AG09319 (cell line): ENCODE results near the gene B4GALNT4.

Experiments
- DNase-seq: peaks from one replicate; pipeline ENCODE4 v3.0.0-alpha.2; 2010; ENCODE audit warnings: low read depth; ENCODE audit errors: extremely low read depth
- CTCF ChIP-seq: IDR thresholded peaks from 2 replicates; pipeline ENCODE4 v1.5.1; 2011; ENCODE audit warnings: low read depth, mild to moderate bottlenecking, inconsistent platforms, low read length, moderate library complexity

Gene B4GALNT4

GRCh38 chr11:390175-390574, 20.9 kb downstream of the B4GALNT4 start:
- TF ChIP-seq CTCF, result no peak
- DNase-seq, result no peak

- no peak for TF ChIP-seq CTCF
- DNase-seq, result no peak
Measured at GRCh38 chr11:391117-392017, 22.1 kb downstream of the B4GALNT4 start.

- no peak for DNase-seq
- no peak for TF ChIP-seq CTCF
Measured at GRCh38 chr11:392102-392777, 22.9 kb downstream of the B4GALNT4 start.

- DNase-seq, result peak; percentile 37
- no peak for TF ChIP-seq CTCF
Measured at GRCh38 chr11:393219-394033, 24.1 kb downstream of the B4GALNT4 start.

- no peak for DNase-seq
- no peak for TF ChIP-seq CTCF
Measured at GRCh38 chr11:394034-394857, 24.9 kb downstream of the B4GALNT4 start, which contains the start of gene PKP3. Gene PKP3 (plus strand): TSS chr11:394209. CDS start chr11:394293, 84 bp downstream.

GRCh38 chr11:394858-395655, 25.8 kb downstream of the B4GALNT4 start:
- DNase-seq, result no peak
- TF ChIP-seq CTCF, result no peak
